ENCODE measurements around the gene SLC44A2.

- TF ChIP-seq CTCF (conservative IDR thresholded peaks at IDR 0.05; ENCODE audit: low read depth in 2 of 2) (no peak), CREB1 (CRISPR knock-in tag; IDR thresholded peaks at IDR 0.05; ENCODE audit: low read depth) (no peak), EZH2 (IDR thresholded peaks at IDR 0.05; ENCODE audit: low read depth, unreplicated experiment) (no peak), POLR2AphosphoS5 (IDR thresholded peaks at IDR 0.05; ENCODE audit: low read depth) (no peak), JUNB (IDR thresholded peaks at IDR 0.05; ENCODE audit: unreplicated experiment) (no peak), EZH2phosphoT487 (IDR thresholded peaks at IDR 0.05; ENCODE audit: unreplicated experiment) (no peak), NANOG (IDR thresholded peaks at IDR 0.05; ENCODE audit: borderline replicate concordance) (no peak), STAT1 (IDR thresholded peaks at IDR 0.05; ENCODE audit: unreplicated experiment) (no peak)
- TF ChIP-seq, protein P1, sequence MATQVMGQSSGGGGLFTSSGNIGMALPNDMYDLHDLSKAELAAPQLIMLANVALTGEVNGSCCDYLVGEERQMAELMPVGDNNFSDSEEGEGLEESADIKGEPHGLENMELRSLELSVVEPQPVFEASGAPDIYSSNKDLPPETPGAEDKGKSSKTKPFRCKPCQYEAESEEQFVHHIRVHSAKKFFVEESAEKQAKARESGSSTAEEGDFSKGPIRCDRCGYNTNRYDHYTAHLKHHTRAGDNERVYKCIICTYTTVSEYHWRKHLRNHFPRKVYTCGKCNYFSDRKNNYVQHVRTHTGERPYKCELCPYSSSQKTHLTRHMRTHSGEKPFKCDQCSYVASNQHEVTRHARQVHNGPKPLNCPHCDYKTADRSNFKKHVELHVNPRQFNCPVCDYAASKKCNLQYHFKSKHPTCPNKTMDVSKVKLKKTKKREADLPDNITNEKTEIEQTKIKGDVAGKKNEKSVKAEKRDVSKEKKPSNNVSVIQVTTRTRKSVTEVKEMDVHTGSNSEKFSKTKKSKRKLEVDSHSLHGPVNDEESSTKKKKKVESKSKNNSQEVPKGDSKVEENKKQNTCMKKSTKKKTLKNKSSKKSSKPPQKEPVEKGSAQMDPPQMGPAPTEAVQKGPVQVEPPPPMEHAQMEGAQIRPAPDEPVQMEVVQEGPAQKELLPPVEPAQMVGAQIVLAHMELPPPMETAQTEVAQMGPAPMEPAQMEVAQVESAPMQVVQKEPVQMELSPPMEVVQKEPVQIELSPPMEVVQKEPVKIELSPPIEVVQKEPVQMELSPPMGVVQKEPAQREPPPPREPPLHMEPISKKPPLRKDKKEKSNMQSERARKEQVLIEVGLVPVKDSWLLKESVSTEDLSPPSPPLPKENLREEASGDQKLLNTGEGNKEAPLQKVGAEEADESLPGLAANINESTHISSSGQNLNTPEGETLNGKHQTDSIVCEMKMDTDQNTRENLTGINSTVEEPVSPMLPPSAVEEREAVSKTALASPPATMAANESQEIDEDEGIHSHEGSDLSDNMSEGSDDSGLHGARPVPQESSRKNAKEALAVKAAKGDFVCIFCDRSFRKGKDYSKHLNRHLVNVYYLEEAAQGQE (IDR thresholded peaks at IDR 0.05; ENCODE audit: unreplicated experiment): no peak
- TF ChIP-seq, protein P2, sequence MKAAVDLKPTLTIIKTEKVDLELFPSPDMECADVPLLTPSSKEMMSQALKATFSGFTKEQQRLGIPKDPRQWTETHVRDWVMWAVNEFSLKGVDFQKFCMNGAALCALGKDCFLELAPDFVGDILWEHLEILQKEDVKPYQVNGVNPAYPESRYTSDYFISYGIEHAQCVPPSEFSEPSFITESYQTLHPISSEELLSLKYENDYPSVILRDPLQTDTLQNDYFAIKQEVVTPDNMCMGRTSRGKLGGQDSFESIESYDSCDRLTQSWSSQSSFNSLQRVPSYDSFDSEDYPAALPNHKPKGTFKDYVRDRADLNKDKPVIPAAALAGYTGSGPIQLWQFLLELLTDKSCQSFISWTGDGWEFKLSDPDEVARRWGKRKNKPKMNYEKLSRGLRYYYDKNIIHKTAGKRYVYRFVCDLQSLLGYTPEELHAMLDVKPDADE (IDR thresholded peaks at IDR 0.05): no peak
Observed at GRCh38 chr19:10624585-10624984, 768 bp upstream of the SLC44A2 start.
